HCT116 (cell line): Measurements from ENCODE around the gene BICRAL.
"Not testable (repeated sequence)": the region's sequence is repeated elsewhere in the genome, so short reads cannot be mapped to it uniquely, and the experiment has no call there.

ENCODE experiments used
- EGR1 ChIP-seq: IDR thresholded peaks from 2 replicates; pipeline ENCODE4 v1.6.1; 2012; ENCODE audit warnings: low read depth
- EZH2 ChIP-seq: fragments of 200-600 bp; sonication (generic); IDR thresholded peaks from 2 replicates; pipeline ENCODE4 v1.6.1; 2017; ENCODE audit warnings: antibody characterized with exemption, mixed run types
- POLR2A ChIP-seq: IDR thresholded peaks from 2 replicates; pipeline ENCODE4 v1.7.0; 2011; ENCODE audit warnings: borderline replicate concordance; ENCODE audit not compliant: insufficient read depth, insufficient read length; ENCODE audit errors: extremely low read depth
- RAD21 ChIP-seq: IDR thresholded peaks from 2 replicates; pipeline ENCODE4 v1.6.1; 2012; ENCODE audit warnings: low read depth, mild to moderate bottlenecking
- REST ChIP-seq: IDR thresholded peaks from 2 replicates; pipeline ENCODE4 v1.6.1; 2012; ENCODE audit warnings: low read depth
- SRF ChIP-seq: IDR thresholded peaks from 2 replicates; pipeline ENCODE4 v1.6.1; 2012; ENCODE audit warnings: low read depth
- YY1 ChIP-seq: IDR thresholded peaks from 2 replicates; pipeline ENCODE4 v1.6.1; 2011; ENCODE audit warnings: low read length, low read depth, moderate library complexity, mild to moderate bottlenecking; ENCODE audit not compliant: insufficient replicate concordance; ENCODE audit errors: extremely low read depth
- TF ChIP-seq, protein P1 (sequence below), 3 experiments: fragments of 200-600 bp in 1 of 3; sonication (generic) in 1 of 3; IDR thresholded peaks in 2 of 3; conservative IDR thresholded peaks in 1 of 3; 2 replicates each; pipeline ENCODE4 v1.5.1; 2012 to 2017; ENCODE audit warnings: low read depth in 2 of 3, low read length in 2 of 3, antibody characterized with exemption in 1 of 3, borderline replicate concordance in 1 of 3, control low read depth in 1 of 3, mild to moderate bottlenecking in 1 of 3, mixed read lengths in 1 of 3, mixed run types in 1 of 3, moderate library complexity in 1 of 3; ENCODE audit not compliant: insufficient read depth in 1 of 3

- TF ChIP-seq EZH2, POLR2A, SRF, EGR1, RAD21, YY1, REST: not testable (repeated sequence)
- TF ChIP-seq, protein P1, sequence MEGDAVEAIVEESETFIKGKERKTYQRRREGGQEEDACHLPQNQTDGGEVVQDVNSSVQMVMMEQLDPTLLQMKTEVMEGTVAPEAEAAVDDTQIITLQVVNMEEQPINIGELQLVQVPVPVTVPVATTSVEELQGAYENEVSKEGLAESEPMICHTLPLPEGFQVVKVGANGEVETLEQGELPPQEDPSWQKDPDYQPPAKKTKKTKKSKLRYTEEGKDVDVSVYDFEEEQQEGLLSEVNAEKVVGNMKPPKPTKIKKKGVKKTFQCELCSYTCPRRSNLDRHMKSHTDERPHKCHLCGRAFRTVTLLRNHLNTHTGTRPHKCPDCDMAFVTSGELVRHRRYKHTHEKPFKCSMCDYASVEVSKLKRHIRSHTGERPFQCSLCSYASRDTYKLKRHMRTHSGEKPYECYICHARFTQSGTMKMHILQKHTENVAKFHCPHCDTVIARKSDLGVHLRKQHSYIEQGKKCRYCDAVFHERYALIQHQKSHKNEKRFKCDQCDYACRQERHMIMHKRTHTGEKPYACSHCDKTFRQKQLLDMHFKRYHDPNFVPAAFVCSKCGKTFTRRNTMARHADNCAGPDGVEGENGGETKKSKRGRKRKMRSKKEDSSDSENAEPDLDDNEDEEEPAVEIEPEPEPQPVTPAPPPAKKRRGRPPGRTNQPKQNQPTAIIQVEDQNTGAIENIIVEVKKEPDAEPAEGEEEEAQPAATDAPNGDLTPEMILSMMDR (IDR thresholded peaks at IDR 0.05 in 2 of 3, conservative IDR thresholded peaks at IDR 0.05 in 1 of 3; ENCODE audit: borderline replicate concordance in 1 of 3, insufficient read depth in 1 of 3, low read depth in 2 of 3, low read length in 2 of 3): not testable (repeated sequence)
These were observed 33.9 kb downstream of the BICRAL start for GRCh38 chr6:42815726-42816125.
